ENCODE data around the gene TBX6.

DNA sequence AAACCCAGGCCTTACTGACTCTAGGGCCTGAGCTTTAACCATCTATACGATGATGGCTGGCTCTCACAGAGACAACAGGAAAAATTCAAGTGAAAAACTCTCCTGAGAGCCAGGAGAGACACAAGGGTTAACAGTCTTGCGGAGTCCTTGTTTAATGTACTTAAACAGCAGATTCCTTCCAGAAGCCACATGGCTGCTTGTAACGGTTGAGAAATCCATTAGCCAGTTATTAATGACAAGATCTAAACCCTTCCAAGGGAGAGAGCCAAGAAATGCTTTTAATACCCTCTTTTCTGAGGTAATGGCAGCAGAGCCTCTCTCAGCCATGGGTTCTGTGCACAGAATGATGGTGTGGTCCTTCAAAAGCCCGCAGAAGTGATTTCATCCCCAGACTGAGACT is 31.4 kb downstream of the TBX6 start:
- TF ChIP-seq POLR2A (IDR thresholded peaks at IDR 0.05) = no peak
- TF ChIP-seq CTCF (IDR thresholded peaks at IDR 0.05) = no peak
